ENCODE data around the gene ZDHHC18. TPM values are rescaled to one million over a fixed set of nuclear protein-coding genes. Genes with fewer than 3 reads are reported as not detected.

The ZDHHC18 gene
- total RNA-seq, 3 donors from 2014 or later: 12.3 to 35.4 (median 16.4) TPM

DNA sequence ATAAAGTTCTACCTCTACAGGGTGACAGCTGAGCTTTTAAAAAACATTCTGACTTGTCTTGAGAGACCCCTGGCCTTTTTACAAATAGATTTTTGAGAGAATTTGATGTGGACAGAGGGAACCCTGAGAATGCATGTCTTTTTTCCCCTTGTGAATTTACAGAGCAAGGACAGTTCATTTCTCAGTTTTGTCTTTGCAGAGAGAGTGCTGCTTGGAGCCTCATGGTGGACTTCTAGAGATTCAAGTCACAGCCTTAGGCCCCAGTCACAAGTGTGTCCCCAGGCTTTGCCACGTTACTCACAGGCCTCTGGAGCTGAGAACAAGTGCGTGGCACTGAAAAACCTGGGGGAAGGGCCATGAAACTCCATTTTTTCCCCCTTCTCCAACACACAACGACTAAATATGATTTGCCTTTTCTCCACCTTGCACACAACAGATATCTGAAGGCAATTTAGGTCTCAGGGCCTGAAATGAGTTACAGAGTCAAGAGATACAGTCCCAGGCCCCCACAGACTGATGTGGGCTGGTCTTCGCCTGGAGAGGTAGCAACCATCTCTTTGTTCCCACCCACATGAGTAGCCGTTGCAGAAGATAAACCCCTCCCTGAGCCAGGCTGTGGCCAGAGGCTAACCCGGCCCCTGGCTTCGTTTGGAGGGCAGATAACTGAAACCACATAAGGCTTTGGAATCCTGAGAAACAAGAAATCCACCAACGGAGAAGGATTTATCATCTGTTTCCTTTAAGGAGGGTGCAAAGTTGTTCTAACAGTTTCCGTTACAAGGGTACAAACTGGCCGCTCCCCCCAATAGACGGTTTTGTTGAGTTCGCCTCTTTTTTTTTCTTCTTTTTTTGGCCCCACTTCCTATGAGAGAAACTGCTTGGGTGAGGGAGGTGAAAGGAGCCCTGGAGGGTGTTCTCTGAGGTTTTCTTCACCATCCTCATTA lies 39.8 kb upstream of the ZDHHC18 start:
- Histone ChIP-seq H3K9me3 (no peaks in the 10 kb centered on the region), H3K4me1 (peaks cover 7 to 8% of the 10 kb centered on the region in 2 donors), H3K27me3 (no peaks in the 10 kb centered on the region), H3K36me3 (no peaks in the 10 kb centered on the region), H3K4me3 (peak overlapping the region; percentile 62 to 79 (median 74)), H3K27ac (peak overlapping the region; percentile 98 to 99)
- peak in 1 of 2 donors; percentile 47 for DNase-seq (ENCODE audit: low spot score in 2 of 2)
- intact Hi-C loops (cut with DNase I; ENCODE audit: low total_unique reads): loop anchor here (5.0 kb wide), 1 partner anchor 89 kb away; the partner anchor contains the start of gene ARID1A
- TF ChIP-seq POLR2AphosphoS5 (IDR thresholded peaks at IDR 0.05): peak in 1 of 3 donors; percentile 18
- no peak for TF ChIP-seq POLR2A (IDR thresholded peaks at IDR 0.05)
- TF ChIP-seq CTCF (IDR thresholded peaks at IDR 0.05): no peak

DNA sequence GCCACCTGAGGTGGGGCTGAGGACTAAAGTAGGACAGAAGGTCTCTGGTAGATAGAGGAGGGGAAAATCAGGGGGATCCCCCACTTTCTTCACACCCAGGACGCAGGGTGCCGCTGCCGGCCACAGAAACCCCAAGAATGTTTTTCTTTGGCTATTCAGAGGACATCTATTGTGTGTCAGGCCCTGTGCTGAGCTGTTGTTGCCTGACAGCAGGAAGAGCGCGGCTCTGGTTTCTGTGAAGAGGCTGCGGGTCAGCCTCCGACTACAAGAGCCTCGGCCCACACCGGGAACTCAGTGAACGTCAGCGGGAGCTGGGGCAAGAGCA lies 39.1 kb upstream of the ZDHHC18 start:
- Histone ChIP-seq H3K36me3 (no peaks in the 10 kb centered on the region), H3K4me3 (peak overlapping the region; percentile 62 to 79 (median 74)), H3K27ac (peak overlapping the region; percentile 98 to 99), H3K27me3 (no peaks in the 10 kb centered on the region), H3K9me3 (no peaks in the 10 kb centered on the region), H3K4me1 (peaks cover 7 to 8% of the 10 kb centered on the region in 2 donors)
- intact Hi-C loops (cut with DNase I; ENCODE audit: low total_unique reads): loop anchor here (5.0 kb wide), 1 partner anchor 90 kb away; the partner anchor contains the start of gene ARID1A
- DNase-seq (ENCODE audit: low spot score in 2 of 2): no peak
- TF ChIP-seq POLR2AphosphoS5 (IDR thresholded peaks at IDR 0.05) (peak in 1 of 3 donors; percentile 32), POLR2A (IDR thresholded peaks at IDR 0.05) (no peak)

GRCh38 chr1:26787706-26788514 lies 38.6 kb upstream of the ZDHHC18 start, which contains the start of gene PIGV:
Gene PIGV (plus strand): TSS chr1:26787950. CDS start chr1:26790816, 2,866 bp downstream.
- no peaks in the 10 kb centered on the region for H3K36me3 ChIP-seq
- H3K27ac ChIP-seq: peak within 1 kb of the TSS; percentile 98 to 99
- intact Hi-C loops (cut with DNase I; ENCODE audit: low total_unique reads): loop anchor here (2.0 to 5.0 kb wide), 2 partner anchors 91 to 185 kb away; partner anchors contain the start of gene ARID1A
- peak within 1 kb of the TSS; percentile 62 to 79 (median 74) for H3K4me3 ChIP-seq
- H3K27me3 ChIP-seq: no peaks in the 10 kb centered on the region
- DNase-seq (ENCODE audit: low spot score in 2 of 2): peak; percentile 84 to 87
- peak; percentile 37 for TF ChIP-seq POLR2A (IDR thresholded peaks at IDR 0.05)
- TF ChIP-seq POLR2AphosphoS5 (IDR thresholded peaks at IDR 0.05): peak; percentile 30 to 78 (median 58)
- peak; percentile 45 to 65 (median 49) for TF ChIP-seq CTCF (IDR thresholded peaks at IDR 0.05)
- H3K9me3 ChIP-seq: no peaks in the 10 kb centered on the region
- peaks cover 7 to 8% of the 10 kb centered on the region in 2 donors for H3K4me1 ChIP-seq

GRCh38 chr1:26788515-26788785 lies 38.0 kb upstream of the ZDHHC18 start:
- H3K27me3 ChIP-seq: no peaks in the 10 kb centered on the region
- peak overlapping the region; percentile 98 to 99 for H3K27ac ChIP-seq
- H3K4me3 ChIP-seq: peak overlapping the region; percentile 62 to 79 (median 74)
- intact Hi-C loops (cut with DNase I; ENCODE audit: low total_unique reads): loop anchor here (2.0 to 5.0 kb wide), 2 partner anchors 91 to 186 kb away; partner anchors contain the start of gene ARID1A
- no peak for DNase-seq (ENCODE audit: low spot score in 2 of 2)
- no peaks in the 10 kb centered on the region for H3K9me3 ChIP-seq
- no peaks in the 10 kb centered on the region for H3K36me3 ChIP-seq
- peaks cover 7 to 8% of the 10 kb centered on the region in 2 donors for H3K4me1 ChIP-seq
- TF ChIP-seq POLR2AphosphoS5 (IDR thresholded peaks at IDR 0.05) (no peak), POLR2A (IDR thresholded peaks at IDR 0.05) (no peak)

DNA sequence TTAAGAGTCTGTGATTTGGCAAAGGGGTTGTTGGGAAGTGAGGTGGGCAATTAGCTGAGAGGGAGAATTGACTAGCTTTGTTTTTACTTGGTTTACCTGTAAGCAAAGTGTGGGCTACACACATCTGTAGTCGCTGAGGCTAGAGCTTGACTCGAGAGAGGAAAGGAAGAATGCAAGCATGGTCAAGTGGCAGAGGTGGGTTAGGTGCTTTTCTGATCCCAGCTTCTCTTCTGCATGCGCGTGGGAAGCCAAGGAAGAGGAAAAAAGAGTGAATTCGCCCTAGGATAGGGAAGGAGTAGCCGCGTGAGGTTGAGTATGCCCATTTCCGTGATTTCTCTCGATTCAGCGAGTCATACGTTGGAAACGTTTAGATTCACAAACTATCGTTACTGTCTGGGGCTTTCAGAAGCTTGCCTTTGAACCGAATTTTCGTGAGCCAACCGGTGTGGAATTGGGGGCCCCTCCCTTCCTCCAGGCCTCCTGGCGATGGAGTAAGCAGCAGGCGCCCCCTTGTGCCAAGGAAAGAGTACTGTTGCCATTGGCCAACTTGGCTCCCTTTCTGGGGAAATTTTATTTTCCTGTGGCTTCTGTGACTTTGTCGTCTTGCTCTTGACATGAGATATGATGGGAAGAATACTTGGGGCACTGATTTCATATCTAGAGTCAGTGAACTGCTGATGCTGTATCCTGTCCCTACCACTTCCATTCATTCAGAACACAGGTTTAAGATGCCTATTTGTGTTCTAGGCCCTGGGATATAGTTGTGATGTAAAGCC lies 37.5 kb upstream of the ZDHHC18 start:
- no peaks in the 10 kb centered on the region for H3K36me3 ChIP-seq
- TF ChIP-seq CTCF (IDR thresholded peaks at IDR 0.05) (peak; percentile 94 to 98 (median 96)), POLR2AphosphoS5 (IDR thresholded peaks at IDR 0.05) (peak; percentile 26 to 79 (median 70)), POLR2A (IDR thresholded peaks at IDR 0.05) (no peak)
- intact Hi-C loops (cut with DNase I; ENCODE audit: low total_unique reads): loop anchor here (2.0 to 5.0 kb wide), 2 partner anchors 92 to 186 kb away; partner anchors contain the start of gene ARID1A

More for the DNA sequence above, 37.5 kb upstream of the ZDHHC18 start:
- DNase-seq (ENCODE audit: low spot score in 2 of 2): peak; percentile 81 to 87
- peak overlapping the region; percentile 98 to 99 for H3K27ac ChIP-seq
- no peaks in the 10 kb centered on the region for H3K27me3 ChIP-seq
- H3K4me3 ChIP-seq: peak overlapping the region; percentile 62 to 79 (median 74)
- no peaks in the 10 kb centered on the region for H3K9me3 ChIP-seq
- H3K4me1 ChIP-seq: peaks cover 7 to 8% of the 10 kb centered on the region in 2 donors

Data from breast epithelium (tissue), 4 donors.